Right cardiac atrium (tissue), 5 donors: ENCODE results near the gene ADSS1. TPM values are rescaled to one million over a fixed set of nuclear protein-coding genes. Genes with fewer than 3 reads are reported as not detected.
"Not testable (repeated sequence)": the region's sequence is repeated elsewhere in the genome, so short reads cannot be mapped to it uniquely, and the experiment has no call there.

Experiments
- ATAC-seq, 2 donors: fragments of 200-7000 bp; cut with Tn5 transposase; one replicate each; pipeline versions ENCODE4 v1.8.0 to v1.9.1; 2020; ENCODE audit warnings: moderate library complexity in 2 of 2, mild to moderate bottlenecking in 1 of 2
- DNase-seq, 3 donors: peaks; one replicate each; pipeline ENCODE4 v3.0.0-alpha.2; 2020
- H3K27ac ChIP-seq: one replicate; pipeline ENCODE4 v1.5.1; 2013; ENCODE audit warnings: mild to moderate bottlenecking, low read length, control low read depth, moderate library complexity
- H3K27me3 ChIP-seq: one replicate; pipeline ENCODE4 v1.6.1; 2013; ENCODE audit not compliant: control insufficient read depth, insufficient read depth
- H3K4me1 ChIP-seq: one replicate; pipeline ENCODE4 v1.6.1; 2013; ENCODE audit warnings: low read length; ENCODE audit not compliant: control insufficient read depth, insufficient read depth
- H3K4me3 ChIP-seq: one replicate; pipeline ENCODE4 v1.5.1; 2013; ENCODE audit warnings: low read length, control low read depth
- H3K9me3 ChIP-seq: one replicate; pipeline ENCODE4 v1.6.1; 2013; ENCODE audit warnings: low read length; ENCODE audit not compliant: control insufficient read depth
- WGBS: extraction: QIAGEN DNeasy Blood & Tissue Kit; methylation state at CpG from one replicate; pipeline ENCODE4 v1.1.7; 2013; 5-methylcytosine and 5-hydroxymethylcytosine counted together
- intact Hi-C, 4 donors: fragments of 100-400 bp; cut with DNase I; formaldehyde crosslinking; loops; one replicate each; pipeline versions ENCODE4 v1.11.0 to v1.14.0; 2022 to 2023
- polyA plus RNA-seq: library from polyadenylated mRNA; stranded (reverse); fragments of 200-250 nt; gene quantifications from one replicate; pipeline ENCODE4 v1.2.3, GENCODE V29; 2013
- total RNA-seq, 4 donors: library from RNA; stranded (reverse); fragmentation: NEBNext Ultra II Directional; extraction: Animal tissue kit (Norgen Biotek cat#: 25700); gene quantifications; one replicate each; pipeline ENCODE4 v1.2.1, GENCODE V29; 2021
- donor health status: healthy with polysubstance abuse.
- donor health status: DM: no; HTN: yes; CAD: no.
- donor health status: DM: no; HTN: no; CAD: no.
- donor health status: DM: no; HTN: yes; CAD: no; lungs with severe emphysema.
- donor health status: DM: yes; HTN: yes; CAD: no.

ADSS1 gene
- total and polyA plus RNA-seq, 5 donors, result 156 to 217 (median 199) TPM

GRCh38 chr14:104721505-104722431, 2.3 kb upstream of the ADSS1 start:
- H3K27ac ChIP-seq, result peak overlapping the region; percentile 63
- 66% methylated on average over 18 of the region's 18 CpGs for WGBS
- H3K27me3 ChIP-seq, result no peaks in the 10 kb centered on the region
- peak; percentile 19 to 25 for ATAC-seq
- intact Hi-C loops, result no loop called here
- DNase-seq, result peak; percentile 59 to 84 (median 81)
- H3K9me3 ChIP-seq, result no peaks in the 10 kb centered on the region
- H3K4me3 ChIP-seq, result no peak overlapping the region
- no peaks in the 10 kb centered on the region for H3K4me1 ChIP-seq

GRCh38 chr14:104722938-104723650, 935 bp upstream of the ADSS1 start:
- no peaks in the 10 kb centered on the region for H3K9me3 ChIP-seq
- WGBS, result 53% methylated on average over 26 of the region's 26 CpGs
- ATAC-seq, result no peak
- H3K27me3 ChIP-seq, result no peaks in the 10 kb centered on the region
- intact Hi-C loops, result no loop called here
- peak overlapping the region; percentile 63 for H3K27ac ChIP-seq
- H3K4me3 ChIP-seq, result no peak overlapping the region
- DNase-seq, result no peak
- no peaks in the 10 kb centered on the region for H3K4me1 ChIP-seq

- Histone ChIP-seq H3K27me3 (no peaks in the 10 kb centered on the region), H3K4me3 (peak overlapping the region; percentile 66), H3K9me3 (no peaks in the 10 kb centered on the region), H3K27ac (peak overlapping the region; percentile 89), H3K4me1 (no peaks in the 10 kb centered on the region)
- intact Hi-C loops, result no loop called here
- 3% methylated on average over 27 of the region's 27 CpGs for WGBS
- ATAC-seq, result peak; percentile 38
- peak; percentile 79 to 91 (median 89) for DNase-seq
Measured at GRCh38 chr14:104724407-104724980, 465 bp downstream of the ADSS1 start.

- 20% methylated on average over 24 of the region's 24 CpGs for WGBS
- Histone ChIP-seq H3K4me1 (no peaks in the 10 kb centered on the region), H3K4me3 (peak overlapping the region; percentile 66), H3K9me3 (no peaks in the 10 kb centered on the region), H3K27me3 (no peaks in the 10 kb centered on the region), H3K27ac (peak overlapping the region; percentile 89)
- ATAC-seq (peak; percentile 22 to 39), DNase-seq (peak; percentile 66 to 87 (median 84))
- intact Hi-C loops, result no loop called here
Measured at GRCh38 chr14:104724981-104725771, 1.1 kb downstream of the ADSS1 start.

GRCh38 chr14:104725772-104726548, 1.9 kb downstream of the ADSS1 start:
- H3K4me1 ChIP-seq, result no peaks in the 10 kb centered on the region
- no peak for ATAC-seq
- peak overlapping the region; percentile 89 for H3K27ac ChIP-seq

GRCh38 chr14:104726600-104727451, 2.8 kb downstream of the ADSS1 start:
- 65% methylated on average over 21 of the region's 21 CpGs for WGBS
- Histone ChIP-seq H3K4me3 (no peak overlapping the region), H3K9me3 (no peaks in the 10 kb centered on the region), H3K4me1 (peaks cover under 1% of the 10 kb centered on the region), H3K27me3 (no peaks in the 10 kb centered on the region), H3K27ac (peak overlapping the region; percentile 89)
- no peak for DNase-seq
- no peak for ATAC-seq
- intact Hi-C loops, result no loop called here

More at GRCh38 chr14:104725772-104726548, 1.9 kb downstream of the ADSS1 start:
- Histone ChIP-seq H3K9me3 (no peaks in the 10 kb centered on the region), H3K27me3 (no peaks in the 10 kb centered on the region), H3K4me3 (no peak overlapping the region)
- DNase-seq, result no peak
- WGBS, result 68% methylated on average over 25 of the region's 25 CpGs
- intact Hi-C loops, result no loop called here

- Histone ChIP-seq H3K4me1 (peaks cover 6% of the 10 kb centered on the region), H3K27me3 (no peaks in the 10 kb centered on the region), H3K9me3 (no peaks in the 10 kb centered on the region), H3K4me3 (no peak overlapping the region), H3K27ac (no peak overlapping the region)
- ATAC-seq, result no peak
- intact Hi-C loops, result no loop called here
- no peak for DNase-seq
- WGBS, result 85% methylated on average over 17 of the region's 17 CpGs
Measured at GRCh38 chr14:104728631-104729030, 4.6 kb downstream of the ADSS1 start.

- WGBS, result 97% methylated on average over 61 of the region's 73 CpGs
- H3K4me3 ChIP-seq, H3K27me3 ChIP-seq, H3K27ac ChIP-seq, ATAC-seq, intact Hi-C loops, DNase-seq, H3K9me3 ChIP-seq: not testable (repeated sequence)
- H3K4me1 ChIP-seq, result peaks cover 12% of the 10 kb centered on the region
Measured at GRCh38 chr14:104729176-104729834, 5.3 kb downstream of the ADSS1 start.

- no peak overlapping the region for H3K4me3 ChIP-seq
- intact Hi-C loops, result no loop called here
- DNase-seq (no peak), ATAC-seq (no peak)
- WGBS, result 87% methylated on average over 16 of the region's 16 CpGs
- H3K27ac ChIP-seq, result no peak overlapping the region
- peaks cover 12% of the 10 kb centered on the region for H3K4me1 ChIP-seq
- H3K27me3 ChIP-seq, result no peaks in the 10 kb centered on the region
- H3K9me3 ChIP-seq, result no peaks in the 10 kb centered on the region
Measured at GRCh38 chr14:104729835-104730181, 5.8 kb downstream of the ADSS1 start.
